ENCODE measurements around the gene NOSTRIN. TPM values are rescaled to one million over a fixed set of nuclear protein-coding genes. Genes with fewer than 3 reads are reported as not detected.

Gene NOSTRIN
- total RNA-seq, 2 donors from 2014 or later = 14.9 to 56.1 TPM

GRCh38 chr2:168897449-168897848 is 95.0 kb downstream of the NOSTRIN start:
- Histone ChIP-seq H3K4me3 (no peak overlapping the region), H3K27me3 (replicated peaks; ENCODE audit: insufficient read depth) (no peaks in the 10 kb centered on the region), H3K9me3 (no peaks in the 10 kb centered on the region), H3K36me3 (no peaks in the 10 kb centered on the region), H3K27ac (no peak overlapping the region), H3K4me1 (replicated peaks) (no peaks in the 10 kb centered on the region)
- 85% methylated on average over 1 of the region's 1 CpG for WGBS
- no peak for DNase-seq (ENCODE audit: low spot score)
- intact Hi-C loops (cut with DNase I) = no loop called here
- TF ChIP-seq CTCF (IDR thresholded peaks at IDR 0.05) = no peak

DNA sequence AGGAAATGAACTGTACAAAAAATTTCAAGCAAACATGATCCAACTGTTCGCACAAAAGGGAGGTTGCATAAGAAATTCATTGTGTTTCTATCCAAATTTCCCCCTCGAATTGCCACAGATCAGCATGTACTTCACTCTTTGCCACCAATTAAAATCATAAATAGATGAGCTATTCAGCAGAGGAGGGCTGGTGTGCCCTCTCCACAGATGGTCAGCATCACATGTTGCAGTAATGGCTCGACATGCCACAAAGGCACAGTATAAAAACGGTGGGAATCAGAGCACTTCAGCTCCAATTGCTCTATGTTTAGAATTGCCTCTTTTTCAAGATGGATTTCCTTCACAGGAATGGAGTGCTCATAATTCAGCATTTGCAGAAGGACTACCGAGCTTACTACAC is 98.6 kb downstream of the NOSTRIN start, which contains the start of gene G6PC2:
Gene G6PC2, plus strand, starts transcription at position 289 of the 400 bp plus-strand sequence. Its CDS starts 41 bp downstream, at position 330.
- Histone ChIP-seq H3K4me1 (replicated peaks) (no peaks in the 10 kb centered on the region), H3K4me3 (no peak within 1 kb of the TSS), H3K36me3 (no peaks in the 10 kb centered on the region), H3K27me3 (replicated peaks; ENCODE audit: insufficient read depth) (no peaks in the 10 kb centered on the region), H3K27ac (no peak within 1 kb of the TSS), H3K9me3 (no peaks in the 10 kb centered on the region)
- WGBS = 57% methylated on average over 5 of the region's 5 CpGs
- no peak for TF ChIP-seq CTCF (IDR thresholded peaks at IDR 0.05)
- no peak for TF ChIP-seq POLR2AphosphoS5 (IDR thresholded peaks at IDR 0.05)
- no peak for TF ChIP-seq POLR2A (IDR thresholded peaks at IDR 0.05)
- DNase-seq (ENCODE audit: low spot score) = no peak
- intact Hi-C loops (cut with DNase I) = no loop called here

DNA sequence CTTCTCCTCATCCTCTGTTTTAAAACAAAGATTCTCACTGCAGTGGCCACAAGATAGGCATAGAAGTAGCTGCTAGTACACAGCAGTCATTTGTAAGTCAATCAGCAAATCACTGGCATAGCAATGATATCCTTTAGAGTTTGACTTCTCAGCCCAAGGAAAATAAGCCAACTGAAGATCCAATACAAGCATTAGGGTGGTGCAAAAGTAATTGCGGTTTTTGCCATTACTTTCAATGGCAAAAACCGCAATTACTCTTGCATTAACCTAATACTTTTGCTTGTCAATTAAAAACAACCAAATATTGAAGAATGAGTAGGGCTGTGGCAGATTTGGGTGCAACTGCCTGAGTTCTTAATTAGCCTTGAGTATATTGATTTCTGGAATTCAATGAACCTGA is 101.5 kb downstream of the NOSTRIN start:
- intact Hi-C loops (cut with DNase I) = no loop called here
- Histone ChIP-seq H3K27me3 (replicated peaks; ENCODE audit: insufficient read depth) (no peaks in the 10 kb centered on the region), H3K36me3 (no peaks in the 10 kb centered on the region), H3K9me3 (no peaks in the 10 kb centered on the region), H3K27ac (no peak overlapping the region), H3K4me3 (no peak overlapping the region), H3K4me1 (replicated peaks) (no peaks in the 10 kb centered on the region)
- TF ChIP-seq POLR2A (IDR thresholded peaks at IDR 0.05) (no peak), CTCF (IDR thresholded peaks at IDR 0.05) (no peak), POLR2AphosphoS5 (IDR thresholded peaks at IDR 0.05) (no peak)
- DNase-seq (ENCODE audit: low spot score) = no peak
- WGBS = 93% methylated on average over 2 of the region's 2 CpGs

GRCh38 chr2:168904358-168904757 is 101.9 kb downstream of the NOSTRIN start:
- intact Hi-C loops (cut with DNase I) = no loop called here
- 100% methylated on average over 3 of the region's 3 CpGs for WGBS
- Histone ChIP-seq H3K27ac (no peak overlapping the region), H3K36me3 (no peaks in the 10 kb centered on the region), H3K4me3 (no peak overlapping the region), H3K9me3 (no peaks in the 10 kb centered on the region), H3K4me1 (replicated peaks) (no peaks in the 10 kb centered on the region), H3K27me3 (replicated peaks; ENCODE audit: insufficient read depth) (no peaks in the 10 kb centered on the region)
- DNase-seq (ENCODE audit: low spot score) = no peak
- no peak for TF ChIP-seq CTCF (IDR thresholded peaks at IDR 0.05)
- no peak for TF ChIP-seq POLR2A (IDR thresholded peaks at IDR 0.05)
- TF ChIP-seq POLR2AphosphoS5 (IDR thresholded peaks at IDR 0.05) = no peak

DNA sequence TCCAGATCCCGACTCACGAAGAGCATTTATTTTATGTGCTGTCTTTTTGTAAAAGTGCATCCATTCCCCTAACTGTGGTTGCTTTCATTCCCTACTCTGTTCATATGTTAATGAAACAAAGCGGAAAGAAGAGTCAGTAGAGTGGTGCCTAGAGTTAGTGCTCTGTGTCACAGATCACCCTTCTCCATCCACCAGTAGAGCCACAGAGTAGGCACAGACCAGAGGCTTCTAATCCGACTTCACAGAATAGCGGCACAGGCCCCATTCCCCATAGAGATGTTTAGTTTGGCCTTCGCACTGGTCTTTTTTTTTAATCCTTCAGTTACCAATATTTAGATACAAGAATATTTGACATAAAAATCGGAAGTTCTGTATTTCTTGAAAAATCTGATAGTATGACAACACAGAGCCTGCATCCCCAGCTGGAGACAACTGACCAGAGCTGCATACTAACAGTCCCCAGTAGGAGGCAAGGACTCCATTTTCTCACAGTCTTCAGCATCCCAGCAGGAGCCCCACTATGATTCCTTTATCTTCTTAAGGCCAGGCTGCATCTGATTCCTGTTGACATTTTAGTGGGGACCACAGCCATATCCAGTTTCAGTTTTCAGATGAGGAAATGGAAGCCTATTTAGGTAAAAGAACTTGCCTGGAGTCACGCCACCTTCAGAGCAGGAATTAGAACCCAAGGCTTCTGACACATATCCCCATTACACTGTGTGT is 105.7 kb downstream of the NOSTRIN start:
- Histone ChIP-seq H3K9me3 (no peaks in the 10 kb centered on the region), H3K27me3 (replicated peaks; ENCODE audit: insufficient read depth) (no peaks in the 10 kb centered on the region), H3K4me1 (replicated peaks) (no peaks in the 10 kb centered on the region), H3K27ac (no peak overlapping the region), H3K4me3 (no peak overlapping the region), H3K36me3 (no peaks in the 10 kb centered on the region)
- no peak for DNase-seq (ENCODE audit: low spot score)
- intact Hi-C loops (cut with DNase I) = no loop called here
- WGBS = 93% methylated on average over 8 of the region's 8 CpGs
- TF ChIP-seq POLR2A (IDR thresholded peaks at IDR 0.05) = no peak
- no peak for TF ChIP-seq POLR2AphosphoS5 (IDR thresholded peaks at IDR 0.05)
- TF ChIP-seq CTCF (IDR thresholded peaks at IDR 0.05) = no peak

Measured in prostate gland (tissue), 2 donors.